Liver (tissue), 9 donors: ENCODE measurements around the gene AUNIP. TPM values are rescaled to one million over a fixed set of nuclear protein-coding genes. Genes with fewer than 3 reads are reported as not detected.

Experiments
- DNase-seq: peaks from one replicate; pipeline ENCODE4 v3.0.0-alpha.2; 2017; ENCODE audit warnings: low spot score
- H3K27ac ChIP-seq, 2 donors: one replicate each; pipeline ENCODE4 v1.7.0; 2013; ENCODE audit warnings: inconsistent platforms in 2 of 2, low read length in 2 of 2, control low read depth in 1 of 2, low read depth in 1 of 2, mild to moderate bottlenecking in 1 of 2
- H3K27me3 ChIP-seq, 4 donors: one replicate each; pipeline versions ENCODE4 v1.6.1 to v1.7.0; 2013; ENCODE audit warnings: low read length in 3 of 4, inconsistent platforms in 1 of 4, mild to moderate bottlenecking in 1 of 4, moderate library complexity in 1 of 4; ENCODE audit not compliant: control insufficient read depth in 4 of 4, insufficient read depth in 4 of 4
- H3K36me3 ChIP-seq, 4 donors: one replicate each; pipeline versions ENCODE4 v1.6.1 to v1.7.0; 2013; ENCODE audit warnings: low read length in 3 of 4, mild to moderate bottlenecking in 3 of 4, low read depth in 1 of 4, moderate library complexity in 1 of 4; ENCODE audit not compliant: control insufficient read depth in 4 of 4, insufficient read depth in 3 of 4
- H3K4me1 ChIP-seq, 4 donors: one replicate each; pipeline versions ENCODE4 v1.6.1 to v1.7.0; 2013; ENCODE audit warnings: low read length in 3 of 4, mild to moderate bottlenecking in 3 of 4, moderate library complexity in 1 of 4; ENCODE audit not compliant: control insufficient read depth in 4 of 4, insufficient read depth in 4 of 4
- H3K4me3 ChIP-seq, 3 donors: one replicate each; pipeline versions ENCODE4 v1.6.1 to v1.7.0; 2013; ENCODE audit warnings: low read length in 3 of 3, control low read depth in 1 of 3, low read depth in 1 of 3, mild to moderate bottlenecking in 1 of 3
- H3K9ac ChIP-seq, 2 donors: one replicate each; pipeline ENCODE4 v1.7.0; 2013; ENCODE audit warnings: low read length in 2 of 2, mild to moderate bottlenecking in 2 of 2, moderate library complexity in 2 of 2, control low read depth in 1 of 2, low read depth in 1 of 2
- H3K9me3 ChIP-seq, 4 donors: one replicate each; pipeline versions ENCODE4 v1.6.1 to v1.7.0; 2013; ENCODE audit warnings: low read length in 3 of 4; ENCODE audit not compliant: control insufficient read depth in 4 of 4
- EGR1 ChIP-seq, 2 donors: IDR thresholded peaks; 2 replicates each; pipeline ENCODE4 v1.6.1; 2016 to 2018; ENCODE audit warnings: antibody characterized with exemption in 2 of 2, low read depth in 2 of 2
- FOXA1 ChIP-seq: IDR thresholded peaks from 2 replicates; pipeline ENCODE4 v1.6.1; 2016; ENCODE audit warnings: antibody characterized with exemption
- FOXA2 ChIP-seq: IDR thresholded peaks from 2 replicates; pipeline ENCODE4 v1.6.1; 2016; ENCODE audit warnings: antibody characterized with exemption
- GABPA ChIP-seq, 2 donors: IDR thresholded peaks in 1 of 2; conservative IDR thresholded peaks in 1 of 2; 2 replicates each; pipeline ENCODE4 v1.6.1; 2016; ENCODE audit warnings: antibody characterized with exemption in 2 of 2, mild to moderate bottlenecking in 1 of 2, moderate library complexity in 1 of 2
- HNF4A ChIP-seq, 2 donors: conservative IDR thresholded peaks; 2 replicates each; pipeline ENCODE4 v1.6.1; 2016; ENCODE audit warnings: antibody characterized with exemption in 2 of 2, mild to moderate bottlenecking in 2 of 2
- HNF4G ChIP-seq: IDR thresholded peaks from 2 replicates; pipeline ENCODE4 v1.6.1; 2016; ENCODE audit warnings: antibody characterized with exemption
- JUND ChIP-seq, 2 donors: IDR thresholded peaks; 2 replicates each; pipeline ENCODE4 v1.6.1; 2016; ENCODE audit warnings: antibody characterized with exemption in 2 of 2
- NR2F2 ChIP-seq: IDR thresholded peaks from 2 replicates; pipeline ENCODE4 v1.6.1; 2016; ENCODE audit warnings: antibody characterized with exemption
- RAD21 ChIP-seq, 2 donors: IDR thresholded peaks; 2 replicates each; pipeline ENCODE4 v1.6.1; 2016; ENCODE audit warnings: antibody characterized with exemption in 2 of 2, mild to moderate bottlenecking in 2 of 2
- RXRA ChIP-seq, 2 donors: IDR thresholded peaks; 2 replicates each; pipeline ENCODE4 v1.6.1; 2017 to 2018; ENCODE audit warnings: antibody characterized with exemption in 2 of 2, mild to moderate bottlenecking in 1 of 2
- SP1 ChIP-seq: IDR thresholded peaks from 2 replicates; pipeline ENCODE4 v1.6.1; 2018; ENCODE audit warnings: antibody characterized with exemption, mild to moderate bottlenecking
- TAF1 ChIP-seq: conservative IDR thresholded peaks from 2 replicates; pipeline ENCODE4 v1.6.1; 2016; ENCODE audit warnings: antibody characterized with exemption, mild to moderate bottlenecking
- YY1 ChIP-seq: IDR thresholded peaks from 2 replicates; pipeline ENCODE4 v1.6.1; 2016; ENCODE audit warnings: antibody characterized with exemption, mild to moderate bottlenecking
- WGBS: extraction: QIAGEN DNeasy Blood & Tissue Kit; methylation state at CpG from one replicate; pipeline ENCODE4 v1.1.7; 2013; 5-methylcytosine and 5-hydroxymethylcytosine counted together
- polyA plus RNA-seq, 2 donors: library from polyadenylated mRNA; stranded (reverse) in 1 of 2; unstranded in 1 of 2; fragments of 200-250 nt in 1 of 2; fragments of >200 nt in 1 of 2; fragmentation: Nextera tagmentation in 1 of 2; extraction: Ambion mirVana in 1 of 2; gene quantifications; one replicate each; pipeline versions ENCODE4 v1.2.1 to v1.2.3, GENCODE V29; 2013 to 2015
- total RNA-seq, 2 donors: library from RNA; depleted of rRNA; stranded (reverse); fragments of >200 nt; gene quantifications; one replicate each; pipeline ENCODE4 v1.2.3, GENCODE V29; 2014
- TF ChIP-seq, protein P1 (sequence below): IDR thresholded peaks from 2 replicates; pipeline ENCODE4 v1.6.1; 2016; ENCODE audit warnings: antibody characterized with exemption, mild to moderate bottlenecking
- TF ChIP-seq, protein P2 (sequence below): fragments of 150-350 bp; IDR thresholded peaks from 2 replicates; pipeline ENCODE4 v1.5.1; 2017; ENCODE audit warnings: improper control_type of control experiment, low read depth, low read length; ENCODE audit not compliant: missing input control
- TF ChIP-seq, protein P3 (sequence below): IDR thresholded peaks from 2 replicates; pipeline ENCODE4 v1.6.1; 2016; ENCODE audit warnings: antibody characterized with exemption
- TF ChIP-seq, protein P4 (sequence below): IDR thresholded peaks from 2 replicates; pipeline ENCODE4 v1.6.1; 2016; ENCODE audit warnings: antibody characterized with exemption
- TF ChIP-seq, protein P5 (sequence below): IDR thresholded peaks from 2 replicates; pipeline ENCODE4 v1.6.1; 2016; ENCODE audit warnings: antibody characterized with exemption
- donor health status: healthy.
- donor health status: healthy.
- donor health status: healthy.
- donor health status: healthy.
- donor health status: healthy.

The AUNIP gene
- total and polyA plus RNA-seq, 4 donors, result 0.18 to 9.0 (median 0.56) TPM; not detected in 1

DNA sequence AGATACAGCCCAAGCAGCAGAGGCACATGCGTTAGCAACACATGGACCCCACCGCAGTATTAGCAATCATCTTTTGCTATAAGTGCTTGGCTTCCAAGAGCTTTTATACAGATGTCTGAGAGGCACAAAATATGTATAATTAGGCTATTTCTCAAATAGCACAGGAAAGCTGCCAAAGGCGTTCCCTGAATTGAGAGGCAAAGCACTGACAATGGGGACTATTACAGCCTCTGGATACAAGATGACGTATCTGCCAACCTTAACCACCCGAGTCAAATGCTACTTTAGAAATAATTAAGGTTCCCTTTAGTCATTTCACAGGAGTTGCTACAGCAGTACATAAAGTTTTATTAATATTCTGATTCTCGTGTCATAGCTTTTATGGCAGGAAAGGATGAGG is 40.5 kb upstream of the AUNIP start:
- Histone ChIP-seq H3K36me3 (peaks cover 0 to 1% (median 0%) of the 10 kb centered on the region in 4 donors), H3K9ac (no peak overlapping the region), H3K27ac (no peak overlapping the region), H3K9me3 (no peaks in the 10 kb centered on the region), H3K4me1 (peaks cover 0 to 12% (median 9%) of the 10 kb centered on the region in 4 donors), H3K4me3 (no peak overlapping the region), H3K27me3 (no peaks in the 10 kb centered on the region)
- TF ChIP-seq TAF1 (no peak), NR2F2 (no peak), EGR1 (IDR thresholded peaks at IDR 0.05; ENCODE audit: low read depth in 2 of 2) (no peak), SP1 (no peak), RXRA (IDR thresholded peaks at IDR 0.05) (no peak), RAD21 (IDR thresholded peaks at IDR 0.05) (no peak), JUND (IDR thresholded peaks at IDR 0.05) (no peak), GABPA (IDR thresholded peaks at IDR 0.05 in 1 of 2, conservative IDR thresholded peaks at IDR 0.05 in 1 of 2) (no peak), HNF4A (conservative IDR thresholded peaks at IDR 0.05) (no peak), FOXA2 (no peak), YY1 (no peak), HNF4G (no peak), FOXA1 (no peak)
- TF ChIP-seq, protein P1, sequence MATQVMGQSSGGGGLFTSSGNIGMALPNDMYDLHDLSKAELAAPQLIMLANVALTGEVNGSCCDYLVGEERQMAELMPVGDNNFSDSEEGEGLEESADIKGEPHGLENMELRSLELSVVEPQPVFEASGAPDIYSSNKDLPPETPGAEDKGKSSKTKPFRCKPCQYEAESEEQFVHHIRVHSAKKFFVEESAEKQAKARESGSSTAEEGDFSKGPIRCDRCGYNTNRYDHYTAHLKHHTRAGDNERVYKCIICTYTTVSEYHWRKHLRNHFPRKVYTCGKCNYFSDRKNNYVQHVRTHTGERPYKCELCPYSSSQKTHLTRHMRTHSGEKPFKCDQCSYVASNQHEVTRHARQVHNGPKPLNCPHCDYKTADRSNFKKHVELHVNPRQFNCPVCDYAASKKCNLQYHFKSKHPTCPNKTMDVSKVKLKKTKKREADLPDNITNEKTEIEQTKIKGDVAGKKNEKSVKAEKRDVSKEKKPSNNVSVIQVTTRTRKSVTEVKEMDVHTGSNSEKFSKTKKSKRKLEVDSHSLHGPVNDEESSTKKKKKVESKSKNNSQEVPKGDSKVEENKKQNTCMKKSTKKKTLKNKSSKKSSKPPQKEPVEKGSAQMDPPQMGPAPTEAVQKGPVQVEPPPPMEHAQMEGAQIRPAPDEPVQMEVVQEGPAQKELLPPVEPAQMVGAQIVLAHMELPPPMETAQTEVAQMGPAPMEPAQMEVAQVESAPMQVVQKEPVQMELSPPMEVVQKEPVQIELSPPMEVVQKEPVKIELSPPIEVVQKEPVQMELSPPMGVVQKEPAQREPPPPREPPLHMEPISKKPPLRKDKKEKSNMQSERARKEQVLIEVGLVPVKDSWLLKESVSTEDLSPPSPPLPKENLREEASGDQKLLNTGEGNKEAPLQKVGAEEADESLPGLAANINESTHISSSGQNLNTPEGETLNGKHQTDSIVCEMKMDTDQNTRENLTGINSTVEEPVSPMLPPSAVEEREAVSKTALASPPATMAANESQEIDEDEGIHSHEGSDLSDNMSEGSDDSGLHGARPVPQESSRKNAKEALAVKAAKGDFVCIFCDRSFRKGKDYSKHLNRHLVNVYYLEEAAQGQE, result no peak
- TF ChIP-seq, protein P2, sequence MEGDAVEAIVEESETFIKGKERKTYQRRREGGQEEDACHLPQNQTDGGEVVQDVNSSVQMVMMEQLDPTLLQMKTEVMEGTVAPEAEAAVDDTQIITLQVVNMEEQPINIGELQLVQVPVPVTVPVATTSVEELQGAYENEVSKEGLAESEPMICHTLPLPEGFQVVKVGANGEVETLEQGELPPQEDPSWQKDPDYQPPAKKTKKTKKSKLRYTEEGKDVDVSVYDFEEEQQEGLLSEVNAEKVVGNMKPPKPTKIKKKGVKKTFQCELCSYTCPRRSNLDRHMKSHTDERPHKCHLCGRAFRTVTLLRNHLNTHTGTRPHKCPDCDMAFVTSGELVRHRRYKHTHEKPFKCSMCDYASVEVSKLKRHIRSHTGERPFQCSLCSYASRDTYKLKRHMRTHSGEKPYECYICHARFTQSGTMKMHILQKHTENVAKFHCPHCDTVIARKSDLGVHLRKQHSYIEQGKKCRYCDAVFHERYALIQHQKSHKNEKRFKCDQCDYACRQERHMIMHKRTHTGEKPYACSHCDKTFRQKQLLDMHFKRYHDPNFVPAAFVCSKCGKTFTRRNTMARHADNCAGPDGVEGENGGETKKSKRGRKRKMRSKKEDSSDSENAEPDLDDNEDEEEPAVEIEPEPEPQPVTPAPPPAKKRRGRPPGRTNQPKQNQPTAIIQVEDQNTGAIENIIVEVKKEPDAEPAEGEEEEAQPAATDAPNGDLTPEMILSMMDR, result no peak
- TF ChIP-seq, protein P3, sequence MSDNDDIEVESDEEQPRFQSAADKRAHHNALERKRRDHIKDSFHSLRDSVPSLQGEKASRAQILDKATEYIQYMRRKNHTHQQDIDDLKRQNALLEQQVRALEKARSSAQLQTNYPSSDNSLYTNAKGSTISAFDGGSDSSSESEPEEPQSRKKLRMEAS, result no peak
- TF ChIP-seq, protein P4, sequence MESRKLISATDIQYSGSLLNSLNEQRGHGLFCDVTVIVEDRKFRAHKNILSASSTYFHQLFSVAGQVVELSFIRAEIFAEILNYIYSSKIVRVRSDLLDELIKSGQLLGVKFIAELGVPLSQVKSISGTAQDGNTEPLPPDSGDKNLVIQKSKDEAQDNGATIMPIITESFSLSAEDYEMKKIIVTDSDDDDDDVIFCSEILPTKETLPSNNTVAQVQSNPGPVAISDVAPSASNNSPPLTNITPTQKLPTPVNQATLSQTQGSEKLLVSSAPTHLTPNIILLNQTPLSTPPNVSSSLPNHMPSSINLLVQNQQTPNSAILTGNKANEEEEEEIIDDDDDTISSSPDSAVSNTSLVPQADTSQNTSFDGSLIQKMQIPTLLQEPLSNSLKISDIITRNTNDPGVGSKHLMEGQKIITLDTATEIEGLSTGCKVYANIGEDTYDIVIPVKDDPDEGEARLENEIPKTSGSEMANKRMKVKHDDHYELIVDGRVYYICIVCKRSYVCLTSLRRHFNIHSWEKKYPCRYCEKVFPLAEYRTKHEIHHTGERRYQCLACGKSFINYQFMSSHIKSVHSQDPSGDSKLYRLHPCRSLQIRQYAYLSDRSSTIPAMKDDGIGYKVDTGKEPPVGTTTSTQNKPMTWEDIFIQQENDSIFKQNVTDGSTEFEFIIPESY, result no peak
- TF ChIP-seq, protein P5, sequence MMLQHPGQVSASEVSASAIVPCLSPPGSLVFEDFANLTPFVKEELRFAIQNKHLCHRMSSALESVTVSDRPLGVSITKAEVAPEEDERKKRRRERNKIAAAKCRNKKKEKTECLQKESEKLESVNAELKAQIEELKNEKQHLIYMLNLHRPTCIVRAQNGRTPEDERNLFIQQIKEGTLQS, result no peak
- no peak for DNase-seq
- 95% methylated on average over 6 of the region's 6 CpGs for WGBS
